C1 segment of cervical spinal cord (tissue), 14 donors: Measurements from ENCODE around the gene ADD2.
A peak's percentile ranks its signal among the peaks of the same experiment; 100 is the strongest.

Source experiments
- DNase-seq, 14 donors: peaks; one replicate each; lab custom pipeline; 2025; lab: John Stamatoyannopoulos, UW

ADD2 gene

GRCh38 chr2:70785137-70785911, 17.3 kb upstream of the ADD2 start:
- DNase-seq: peak in 6 of 14 donors; percentile 3 to 22 (median 6)

- DNase-seq: no peak
Measured at GRCh38 chr2:70784320-70784719, 16.3 kb upstream of the ADD2 start.

GRCh38 chr2:70779911-70780545, 12.0 kb upstream of the ADD2 start:
- DNase-seq: no peak

GRCh38 chr2:70779491-70779890, 11.5 kb upstream of the ADD2 start:
- no peak for DNase-seq

GRCh38 chr2:70778676-70779075, 10.7 kb upstream of the ADD2 start:
- DNase-seq: no peak

- DNase-seq: no peak
Measured at GRCh38 chr2:70777450-70777849, 9.4 kb upstream of the ADD2 start.

GRCh38 chr2:70776266-70776665, 8.3 kb upstream of the ADD2 start:
- no peak for DNase-seq

GRCh38 chr2:70775141-70775540, 7.1 kb upstream of the ADD2 start:
- no peak for DNase-seq

- DNase-seq: no peak
Measured at GRCh38 chr2:70772486-70773155, 4.6 kb upstream of the ADD2 start.

GRCh38 chr2:70771446-70771845, 3.4 kb upstream of the ADD2 start:
- DNase-seq: no peak

- DNase-seq: no peak
Measured at GRCh38 chr2:70769450-70769849, 1.4 kb upstream of the ADD2 start.

GRCh38 chr2:70768590-70769085, 638 bp upstream of the ADD2 start:
- DNase-seq: no peak

GRCh38 chr2:70767079-70767698, 811 bp downstream of the ADD2 start:
- DNase-seq: peak in 4 of 14 donors; percentile 6 to 77 (median 28)

- DNase-seq: peak in 1 of 14 donors; percentile 44
Measured at GRCh38 chr2:70766357-70767078, 1.5 kb downstream of the ADD2 start.

- no peak for DNase-seq
Measured at GRCh38 chr2:70765507-70765906, 2.5 kb downstream of the ADD2 start.

- peak in 2 of 14 donors; percentile 4 to 26 for DNase-seq
Measured at GRCh38 chr2:70759446-70759845, 8.6 kb downstream of the ADD2 start.

- no peak for DNase-seq
Measured at GRCh38 chr2:70757966-70758365, 10.0 kb downstream of the ADD2 start.

- no peak for DNase-seq
Measured at GRCh38 chr2:70757360-70757759, 10.6 kb downstream of the ADD2 start.

- DNase-seq: no peak
Measured at GRCh38 chr2:70756128-70756527, 11.9 kb downstream of the ADD2 start.

- DNase-seq: no peak
Measured at GRCh38 chr2:70753902-70754301, 14.1 kb downstream of the ADD2 start.

GRCh38 chr2:70753031-70753430, 15.0 kb downstream of the ADD2 start:
- no peak for DNase-seq
